GM12878 (cell line): ENCODE data around the gene DDC. TPM values are rescaled to one million over a fixed set of nuclear protein-coding genes. Genes with fewer than 3 reads are reported as not detected.

Experiments
- ATAC-seq: fragments of 200-7000 bp; cut with Tn5 transposase; 3 replicates; pipeline ENCODE4 v1.9.1; 2020; ENCODE audit warnings: mild to moderate bottlenecking, moderate library complexity
- BruUV-seq: library from RNA; stranded (reverse); fragments of 400-500 nt; replicated peaks from 2 replicates; lab custom pipeline; 2021; lab: Mats Ljungman, UMichigan
- CTCF ChIA-PET: fragments of 300-600 bp; sonication (Branson Sonifier 250); formaldehyde crosslinking; extraction: SDS; loops from one replicate; lab custom pipeline; 2021; ENCODE audit warnings: inconsistent platforms; lab: Yijun Ruan, JAX
- POLR2A ChIA-PET: fragments of 350-600 bp; formaldehyde crosslinking; extraction: SDS; loops from one replicate; lab custom pipeline; 2021; ENCODE audit warnings: inconsistent platforms; lab: Charles Lee
- RAD21 ChIA-PET: fragments of 300-600 bp; sonication (Branson Sonifier 250); formaldehyde crosslinking; loops from one replicate; lab custom pipeline; 2023; ENCODE audit warnings: antibody characterized with exemption; ENCODE audit not compliant: unreplicated experiment; lab: Charles Lee
- SMC1A ChIA-PET: fragments of 300-600 bp; sonication (Branson Sonifier 250); formaldehyde crosslinking; loops from one replicate; lab custom pipeline; 2023; ENCODE audit not compliant: unreplicated experiment, uncharacterized antibody; lab: Charles Lee
- DNase-seq: peaks from one replicate; pipeline ENCODE4 v3.0.0-alpha.2; 2011; ENCODE audit warnings: low read depth, low spot score
- FAIRE-seq: peaks from 3 replicates; lab custom pipeline; 2011; peaks lifted over from hg19 to GRCh38; lab: Jason Lieb, UNC
- H2AFZ ChIP-seq: 2 replicates; pipeline ENCODE4 v1.6.0; 2011; ENCODE audit warnings: low read depth, low read length, control low read depth; ENCODE audit not compliant: control insufficient read depth
- H3K27ac ChIP-seq: 2 replicates; pipeline ENCODE4 v1.5.1; 2011; ENCODE audit warnings: control low read depth; ENCODE audit not compliant: control insufficient read depth, insufficient read depth
- H3K27me3 ChIP-seq, 2 experiments: replicated peaks in 1 of 2; 2 replicates each; pipeline versions ENCODE4 v1.6.0 to v1.6.1; 2011; ENCODE audit warnings: low read length in 1 of 2; ENCODE audit not compliant: control insufficient read depth in 2 of 2, insufficient read depth in 2 of 2
- H3K36me3 ChIP-seq, 2 experiments: 2 replicates each; pipeline ENCODE4 v1.5.1; 2011; ENCODE audit warnings: low read length in 1 of 2; ENCODE audit not compliant: control insufficient read depth in 2 of 2, insufficient read depth in 2 of 2
- H3K4me1 ChIP-seq: 2 replicates; pipeline ENCODE4 v1.6.1; 2011; ENCODE audit warnings: mild to moderate bottlenecking, low read length, moderate library complexity, mixed read lengths; ENCODE audit not compliant: control insufficient read depth, insufficient read depth
- H3K4me2 ChIP-seq: 2 replicates; pipeline ENCODE4 v1.6.0; 2011; ENCODE audit warnings: control low read depth; ENCODE audit not compliant: control insufficient read depth, insufficient read depth
- H3K4me3 ChIP-seq: fragments of 200-600 bp; sonication (generic); 2 replicates; pipeline ENCODE4 v1.5.1; 2016
- H3K79me2 ChIP-seq: 2 replicates; pipeline ENCODE4 v1.6.0; 2011; ENCODE audit warnings: low read length; ENCODE audit not compliant: control insufficient read depth, insufficient read depth
- H3K9ac ChIP-seq: 2 replicates; pipeline ENCODE4 v1.8.0; 2011; ENCODE audit warnings: low read length, control low read depth, mixed read lengths; ENCODE audit not compliant: control insufficient read depth, insufficient read depth
- H3K9me3 ChIP-seq: replicated peaks from 3 replicates; pipeline ENCODE4 v1.5.1; 2011; ENCODE audit warnings: mild to moderate bottlenecking, low read length; ENCODE audit not compliant: control insufficient read depth, insufficient read depth
- H4K20me1 ChIP-seq: 2 replicates; pipeline ENCODE4 v1.6.0; 2011; ENCODE audit not compliant: control insufficient read depth, insufficient read depth
- TBL1XR1 ChIP-seq: IDR thresholded peaks from 2 replicates; pipeline ENCODE4 v1.6.1; 2012; ENCODE audit warnings: low read depth, low read length, improper control_type of control experiment
- WGBS: methylation state at CpG from one replicate; pipeline ENCODE4 v1.1.6; 2016; ENCODE audit warnings: low lambda C conversion rate; ENCODE audit not compliant: insufficient replicate concordance, insufficient coverage; ENCODE audit errors: missing lambda C conversion rate; 5-methylcytosine and 5-hydroxymethylcytosine counted together
- in situ Hi-C: fragments of 300-500 bp; cut with MboI; formaldehyde crosslinking; loops from 9 replicates; pipeline ENCODE4 v1.14.3; 2018; ENCODE audit warnings: mixed read lengths
- intact Hi-C: fragments of 100-400 bp; cut with micrococcal nuclease; formaldehyde crosslinking; loops from one replicate; pipeline ENCODE4 v1.14.2; 2022; ENCODE audit not compliant: unreplicated experiment
- polyA plus RNA-seq, 11 experiments: library from polyadenylated mRNA; depleted of rRNA in 4 of 11; unstranded in 6 of 11; stranded (reverse) in 5 of 11; fragments of >200 nt; fragmentation: Nextera tagmentation in 4 of 11; fragmentation: Illumina TruSeq in 1 of 11; extraction: Ambion mirVana in 4 of 11; extraction: Trizol in 1 of 11; gene quantifications; 1 replicate in 1 of 11; 2 replicates in 10 of 11; pipeline versions ENCODE4 v1.2.1 to v1.2.3, GENCODE V29; 2011 to 2016; ENCODE audit warnings: inconsistent platforms in 2 of 11, missing spikeins in 2 of 11, low read depth in 1 of 11
- total RNA-seq, 4 experiments: library from RNA; depleted of rRNA in 3 of 4; stranded (reverse); fragments of >200 nt in 3 of 4; fragmentation: Illumina TruSeq in 1 of 4; extraction: Trizol in 1 of 4; gene quantifications; 2 replicates each; pipeline versions ENCODE4 v1.2.1 to v1.2.3, GENCODE V29; 2013 to 2021
- TF ChIP-seq, protein P1 (sequence below): fragments of 450-650 bp; formaldehyde crosslinking; IDR thresholded peaks from 2 replicates; pipeline ENCODE4 v1.5.0; 2022; ENCODE audit warnings: mild to moderate bottlenecking, missing genetic modification characterization

Gene DDC
- total and polyA plus RNA-seq, 10 of the 15 experiments (the other 5 are each of a cell fraction or from before 2014, with no cell fraction given) = not detected

GRCh38 chr7:50542132-50542531 is 23.1 kb downstream of the DDC start:
- Histone ChIP-seq H3K4me1 (no peaks in the 10 kb centered on the region), H3K9me3 (no peaks in the 10 kb centered on the region), H3K4me2 (no peak overlapping the region)
- BruUV-seq = no TSS peak
- SMC1A ChIA-PET = no interaction called here
- in situ Hi-C loops = no loop called here
- no peak for TF ChIP-seq TBL1XR1
- TF ChIP-seq, protein P1, sequence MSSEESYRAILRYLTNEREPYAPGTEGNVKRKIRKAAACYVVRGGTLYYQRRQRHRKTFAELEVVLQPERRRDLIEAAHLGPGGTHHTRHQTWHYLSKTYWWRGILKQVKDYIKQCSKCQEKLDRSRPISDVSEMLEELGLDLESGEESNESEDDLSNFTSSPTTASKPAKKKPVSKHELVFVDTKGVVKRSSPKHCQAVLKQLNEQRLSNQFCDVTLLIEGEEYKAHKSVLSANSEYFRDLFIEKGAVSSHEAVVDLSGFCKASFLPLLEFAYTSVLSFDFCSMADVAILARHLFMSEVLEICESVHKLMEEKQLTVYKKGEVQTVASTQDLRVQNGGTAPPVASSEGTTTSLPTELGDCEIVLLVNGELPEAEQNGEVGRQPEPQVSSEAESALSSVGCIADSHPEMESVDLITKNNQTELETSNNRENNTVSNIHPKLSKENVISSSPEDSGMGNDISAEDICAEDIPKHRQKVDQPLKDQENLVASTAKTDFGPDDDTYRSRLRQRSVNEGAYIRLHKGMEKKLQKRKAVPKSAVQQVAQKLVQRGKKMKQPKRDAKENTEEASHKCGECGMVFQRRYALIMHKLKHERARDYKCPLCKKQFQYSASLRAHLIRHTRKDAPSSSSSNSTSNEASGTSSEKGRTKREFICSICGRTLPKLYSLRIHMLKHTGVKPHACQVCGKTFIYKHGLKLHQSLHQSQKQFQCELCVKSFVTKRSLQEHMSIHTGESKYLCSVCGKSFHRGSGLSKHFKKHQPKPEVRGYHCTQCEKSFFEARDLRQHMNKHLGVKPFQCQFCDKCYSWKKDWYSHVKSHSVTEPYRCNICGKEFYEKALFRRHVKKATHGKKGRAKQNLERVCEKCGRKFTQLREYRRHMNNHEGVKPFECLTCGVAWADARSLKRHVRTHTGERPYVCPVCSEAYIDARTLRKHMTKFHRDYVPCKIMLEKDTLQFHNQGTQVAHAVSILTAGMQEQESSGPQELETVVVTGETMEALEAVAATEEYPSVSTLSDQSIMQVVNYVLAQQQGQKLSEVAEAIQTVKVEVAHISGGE (CRISPR knock-in tag) = no peak
- TF ChIP-seq, all 136 proteins: peak for 0
- Histone ChIP-seq H3K4me3 (no peak overlapping the region), H3K9ac (no peak overlapping the region), H2AFZ (no peak overlapping the region), H3K79me2 (no peaks in the 10 kb centered on the region), H3K36me3 (no peaks in the 10 kb centered on the region), H3K27me3 (peaks cover 0 to 1% of the 10 kb centered on the region in 2 experiments; a peak in 1 of 4 replicates), H3K27ac (no peak overlapping the region), H4K20me1 (no peaks in the 10 kb centered on the region)
- ATAC-seq = no peak
- POLR2A ChIA-PET = no interaction called here
- no peak for FAIRE-seq
- intact Hi-C loops = no loop called here
- CTCF ChIA-PET = interaction anchor here (1.0 kb wide), 1 partner anchor 619 kb away, joined by 3 read pairs; no protein-coding TSS in a partner anchor
- RAD21 ChIA-PET = no interaction called here
- 58% methylated on average over 11 of the region's 11 CpGs for WGBS
- no peak for DNase-seq
